A673 (cell line): ENCODE results near the gene ACVR1B. TPM values are rescaled to one million over a fixed set of nuclear protein-coding genes. Genes with fewer than 3 reads are reported as not detected.

ENCODE experiments used
- BruUV-seq: library from RNA; stranded (reverse); fragments of 400-500 nt; replicated peaks from 2 replicates; lab custom pipeline; 2021; lab: Mats Ljungman, UMichigan
- CTCF ChIA-PET: fragments of 300-600 bp; sonication (Branson Sonifier 250); formaldehyde crosslinking; loops from one replicate; lab custom pipeline; 2022; ENCODE audit warnings: antibody characterized with exemption; lab: Charles Lee
- POLR2A ChIA-PET: fragments of 300-600 bp; sonication (Branson Sonifier 250); formaldehyde crosslinking; loops from one replicate; lab custom pipeline; 2022; ENCODE audit warnings: antibody characterized with exemption; ENCODE audit not compliant: low non-redundant PET; lab: Charles Lee
- DNase-seq: peaks from one replicate; pipeline ENCODE4 v3.0.0-alpha.2; 2015; ENCODE audit warnings: low spot score
- H3K27ac ChIP-seq: fragments of 200-600 bp; sonication (generic); 2 replicates; pipeline ENCODE4 v1.5.1; 2016; ENCODE audit warnings: mixed run types, low read depth, mild to moderate bottlenecking, mixed read lengths, antibody characterized with exemption, low read length; ENCODE audit not compliant: poor library complexity, severe bottlenecking
- H3K27me3 ChIP-seq: fragments of 200-600 bp; sonication (generic); replicated peaks from 2 replicates; pipeline ENCODE4 v1.6.1; 2017; ENCODE audit warnings: mixed run types, low read depth, mild to moderate bottlenecking, mixed read lengths, antibody characterized with exemption, low read length; ENCODE audit not compliant: insufficient read depth, poor library complexity
- H3K36me3 ChIP-seq: fragments of 200-600 bp; sonication (generic); 2 replicates; pipeline ENCODE4 v1.6.1; 2016; ENCODE audit warnings: mixed run types, mild to moderate bottlenecking, mixed read lengths, antibody characterized with exemption, low read length; ENCODE audit not compliant: insufficient read depth, poor library complexity, severe bottlenecking
- H3K4me1 ChIP-seq: fragments of 200-600 bp; sonication (generic); 2 replicates; pipeline ENCODE4 v1.6.1; 2017; ENCODE audit warnings: mixed run types, mild to moderate bottlenecking, mixed read lengths, antibody characterized with exemption, low read length; ENCODE audit not compliant: insufficient read depth, poor library complexity, severe bottlenecking
- H3K4me3 ChIP-seq: fragments of 200-600 bp; sonication (generic); 2 replicates; pipeline ENCODE4 v1.5.1; 2016; ENCODE audit warnings: low read depth, mixed run types, mild to moderate bottlenecking, mixed read lengths, low read length; ENCODE audit not compliant: poor library complexity, severe bottlenecking
- H3K9me3 ChIP-seq: fragments of 200-600 bp; sonication (generic); 2 replicates; pipeline ENCODE4 v1.6.1; 2016; ENCODE audit warnings: mixed run types, low read depth, mild to moderate bottlenecking, mixed read lengths, antibody characterized with exemption, low read length; ENCODE audit not compliant: poor library complexity, severe bottlenecking
- EZH2 ChIP-seq: fragments of 200-600 bp; sonication (generic); IDR thresholded peaks from 2 replicates; pipeline ENCODE4 v1.6.1; 2017; ENCODE audit warnings: borderline replicate concordance, low read depth, mild to moderate bottlenecking, mixed read lengths, antibody characterized with exemption, low read length; ENCODE audit not compliant: poor library complexity, severe bottlenecking
- intact Hi-C: fragments of 100-400 bp; cut with micrococcal nuclease; formaldehyde crosslinking; loops from one replicate; pipeline ENCODE4 v1.10.0; 2022; ENCODE audit not compliant: unreplicated experiment
- total RNA-seq: library from RNA; stranded (reverse); gene quantifications from 2 replicates; pipeline ENCODE4 v1.2.3, GENCODE V29; 2021
- TF ChIP-seq, protein P1 (sequence below): fragments of 300-800, 200-600 bp; sonication (generic); conservative IDR thresholded peaks from 2 replicates; pipeline ENCODE4 v1.5.1; 2017; ENCODE audit warnings: low read depth, mild to moderate bottlenecking, antibody characterized with exemption, low read length, moderate library complexity, mixed read lengths

Gene ACVR1B
- total RNA-seq, 1 experiment from 2014 or later: 27.4 TPM

GRCh38 chr12:51917746-51918453 is 33.6 kb upstream of the ACVR1B start:
- Histone ChIP-seq H3K4me1 (no peaks in the 10 kb centered on the region), H3K4me3 (no peak overlapping the region), H3K27me3 (no peaks in the 10 kb centered on the region), H3K36me3 (no peaks in the 10 kb centered on the region), H3K9me3 (no peaks in the 10 kb centered on the region), H3K27ac (no peak overlapping the region)
- BruUV-seq: no TSS peak
- TF ChIP-seq EZH2: no peak
- TF ChIP-seq, protein P1, sequence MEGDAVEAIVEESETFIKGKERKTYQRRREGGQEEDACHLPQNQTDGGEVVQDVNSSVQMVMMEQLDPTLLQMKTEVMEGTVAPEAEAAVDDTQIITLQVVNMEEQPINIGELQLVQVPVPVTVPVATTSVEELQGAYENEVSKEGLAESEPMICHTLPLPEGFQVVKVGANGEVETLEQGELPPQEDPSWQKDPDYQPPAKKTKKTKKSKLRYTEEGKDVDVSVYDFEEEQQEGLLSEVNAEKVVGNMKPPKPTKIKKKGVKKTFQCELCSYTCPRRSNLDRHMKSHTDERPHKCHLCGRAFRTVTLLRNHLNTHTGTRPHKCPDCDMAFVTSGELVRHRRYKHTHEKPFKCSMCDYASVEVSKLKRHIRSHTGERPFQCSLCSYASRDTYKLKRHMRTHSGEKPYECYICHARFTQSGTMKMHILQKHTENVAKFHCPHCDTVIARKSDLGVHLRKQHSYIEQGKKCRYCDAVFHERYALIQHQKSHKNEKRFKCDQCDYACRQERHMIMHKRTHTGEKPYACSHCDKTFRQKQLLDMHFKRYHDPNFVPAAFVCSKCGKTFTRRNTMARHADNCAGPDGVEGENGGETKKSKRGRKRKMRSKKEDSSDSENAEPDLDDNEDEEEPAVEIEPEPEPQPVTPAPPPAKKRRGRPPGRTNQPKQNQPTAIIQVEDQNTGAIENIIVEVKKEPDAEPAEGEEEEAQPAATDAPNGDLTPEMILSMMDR: no peak
- intact Hi-C loops: no loop called here
- ChIA-PET POLR2A (no interaction called here), CTCF (no interaction called here)
- DNase-seq: no peak

GRCh38 chr12:51920046-51920445 is 31.5 kb upstream of the ACVR1B start:
- Histone ChIP-seq H3K27ac (no peak overlapping the region), H3K9me3 (no peaks in the 10 kb centered on the region), H3K4me3 (no peak overlapping the region), H3K36me3 (no peaks in the 10 kb centered on the region), H3K4me1 (no peaks in the 10 kb centered on the region), H3K27me3 (no peaks in the 10 kb centered on the region)
- CTCF ChIA-PET: no interaction called here
- DNase-seq: no peak
- no TSS peak for BruUV-seq
- POLR2A ChIA-PET: no interaction called here
- TF ChIP-seq EZH2: no peak
- TF ChIP-seq, protein P1: no peak
- intact Hi-C loops: no loop called here

DNA sequence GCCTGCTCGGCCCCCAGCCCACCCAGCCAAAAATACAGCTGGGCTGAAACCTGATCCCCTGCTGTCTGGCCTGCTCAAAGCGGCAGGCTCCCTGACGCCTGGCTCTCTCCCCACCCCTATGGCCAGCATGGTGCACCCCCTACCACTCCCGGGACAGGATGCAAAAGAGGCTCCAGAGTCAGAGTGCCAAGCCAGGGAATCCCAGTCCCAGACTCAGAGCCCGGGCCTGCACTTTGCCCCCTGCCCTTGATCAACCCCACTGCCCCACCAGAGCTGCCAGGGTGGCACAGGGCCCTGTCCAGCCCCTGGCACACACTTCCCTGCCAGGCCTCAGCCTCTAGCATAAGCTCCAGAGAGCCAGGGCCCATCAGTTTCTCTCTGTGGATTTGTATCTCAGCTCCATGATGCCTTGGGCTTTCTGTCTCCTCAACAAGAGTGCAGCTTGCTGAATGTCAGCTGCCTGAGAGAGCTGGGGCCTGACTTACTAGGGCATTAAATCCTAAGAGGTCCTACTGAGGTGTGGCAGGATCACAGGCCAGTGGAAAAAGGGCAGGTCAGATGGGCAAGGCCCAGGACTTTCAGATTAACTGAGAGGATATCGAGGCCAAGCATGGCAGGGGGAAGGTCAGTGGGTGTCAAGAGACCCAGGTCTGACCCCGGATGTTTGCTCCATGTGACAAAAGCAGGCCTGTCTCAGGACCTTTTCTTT is 30.3 kb upstream of the ACVR1B start:
- Histone ChIP-seq H3K27me3 (no peaks in the 10 kb centered on the region), H3K9me3 (no peaks in the 10 kb centered on the region), H3K36me3 (no peaks in the 10 kb centered on the region), H3K4me1 (no peaks in the 10 kb centered on the region), H3K27ac (no peak overlapping the region), H3K4me3 (no peak overlapping the region)
- BruUV-seq: no TSS peak
- no peak for TF ChIP-seq EZH2
- TF ChIP-seq, protein P1: no peak
- ChIA-PET CTCF (no interaction called here), POLR2A (no interaction called here)
- intact Hi-C loops: no loop called here
- DNase-seq: no peak
